Right ventricle myocardium superior (tissue), 1 donor: ENCODE data around the gene LYVE1. TPM values are rescaled to one million over a fixed set of nuclear protein-coding genes. Genes with fewer than 3 reads are reported as not detected.

Experiments
- ATAC-seq: fragments of 200-7000 bp; cut with Tn5 transposase; one replicate; pipeline ENCODE4 v1.9.1; 2020; ENCODE audit warnings: mild to moderate bottlenecking; ENCODE audit not compliant: poor library complexity
- DNase-seq: peaks from one replicate; pipeline ENCODE4 v3.0.0-alpha.2; 2020
- intact Hi-C: fragments of 100-400 bp; cut with DNase I; formaldehyde crosslinking; loops from one replicate; pipeline ENCODE4 v1.11.2; 2022
- total RNA-seq: library from RNA; stranded (reverse); fragmentation: NEBNext Ultra II Directional; extraction: Animal tissue kit (Norgen Biotek cat#: 25700); gene quantifications from one replicate; pipeline ENCODE4 v1.2.1, GENCODE V29; 2021
- donor health status: DM: no; HTN: yes; CAD: no; lungs with severe emphysema.

Gene LYVE1
- total RNA-seq, 1 donor from 2014 or later: 77.2 TPM

DNA sequence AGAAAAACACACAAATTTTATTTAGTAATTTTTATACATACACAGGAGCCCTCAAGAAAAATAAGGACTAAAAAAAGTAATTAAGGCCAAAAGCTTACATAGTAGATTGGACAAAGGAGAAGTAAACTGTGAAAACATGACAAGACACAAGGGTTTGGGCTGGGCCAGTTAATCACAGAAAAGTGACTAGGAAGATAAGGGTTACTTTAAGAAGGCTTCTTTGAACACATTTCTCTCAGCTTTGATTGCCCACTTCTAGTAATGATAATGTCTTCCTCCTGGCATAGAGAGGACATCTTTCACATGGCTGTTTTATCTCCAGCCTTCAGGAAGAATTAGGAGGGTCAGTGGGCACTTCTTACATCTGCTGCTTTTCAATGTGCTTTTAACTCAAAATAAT is 30.9 kb downstream of the LYVE1 start:
- ATAC-seq: no peak
- DNase-seq: no peak
- intact Hi-C loops: no loop called here

DNA sequence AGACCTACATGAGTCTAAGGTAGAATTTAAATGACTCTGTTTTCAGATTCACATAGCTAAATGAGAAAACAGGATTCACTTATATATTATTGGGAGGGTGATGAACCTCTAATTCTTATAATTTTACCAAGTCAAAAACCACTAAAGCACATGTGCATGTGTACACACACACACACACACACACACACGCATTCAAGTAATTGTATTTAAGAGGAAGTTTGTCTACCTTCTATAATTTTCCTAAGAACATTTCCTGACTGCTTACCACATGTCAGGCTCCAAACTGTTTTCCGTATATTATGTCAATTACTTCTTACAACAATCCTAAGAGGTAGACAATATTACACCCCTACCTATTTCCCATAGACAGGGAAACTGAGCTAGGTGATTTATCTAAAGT is 34.1 kb downstream of the LYVE1 start:
- intact Hi-C loops: no loop called here
- ATAC-seq (no peak), DNase-seq (no peak)

DNA sequence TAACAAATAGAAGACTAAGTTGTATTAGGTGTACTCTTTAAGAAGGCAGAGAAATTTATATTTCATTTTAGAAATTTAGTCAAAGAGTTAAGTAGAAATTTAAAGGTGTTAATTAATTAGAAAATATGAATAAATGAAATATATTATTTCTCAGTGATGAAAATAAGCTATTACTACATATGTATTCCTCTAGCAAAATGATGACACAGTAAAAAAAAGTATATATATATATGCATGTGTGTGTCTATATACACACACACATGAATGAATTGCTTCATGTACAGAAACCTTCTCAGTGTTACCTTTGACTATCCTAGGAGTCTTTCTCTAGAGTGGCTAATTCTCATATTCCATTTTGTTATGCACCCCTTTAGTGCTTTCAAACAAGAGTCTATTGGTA is 35.1 kb downstream of the LYVE1 start:
- no peak for ATAC-seq
- intact Hi-C loops: no loop called here
- no peak for DNase-seq

DNA sequence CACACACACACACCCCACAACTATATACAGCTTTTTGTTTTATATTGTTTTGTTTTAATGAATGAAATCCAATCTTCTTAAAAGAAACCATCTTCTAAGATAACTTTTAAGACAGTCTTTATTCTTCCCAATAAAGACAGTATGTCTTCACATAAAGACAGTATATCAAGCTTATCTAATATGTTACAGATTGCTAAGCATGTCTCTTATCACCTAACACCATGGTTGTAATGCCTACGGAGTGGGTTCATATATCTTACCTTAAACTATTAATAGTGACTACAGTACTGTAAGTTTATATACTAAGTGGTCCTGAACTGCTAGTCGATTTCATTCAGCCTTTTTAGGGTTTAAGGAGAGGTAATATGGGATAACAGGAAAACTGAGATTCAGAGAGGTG is 35.9 kb downstream of the LYVE1 start:
- no peak for DNase-seq
- no peak for ATAC-seq
- intact Hi-C loops: no loop called here

DNA sequence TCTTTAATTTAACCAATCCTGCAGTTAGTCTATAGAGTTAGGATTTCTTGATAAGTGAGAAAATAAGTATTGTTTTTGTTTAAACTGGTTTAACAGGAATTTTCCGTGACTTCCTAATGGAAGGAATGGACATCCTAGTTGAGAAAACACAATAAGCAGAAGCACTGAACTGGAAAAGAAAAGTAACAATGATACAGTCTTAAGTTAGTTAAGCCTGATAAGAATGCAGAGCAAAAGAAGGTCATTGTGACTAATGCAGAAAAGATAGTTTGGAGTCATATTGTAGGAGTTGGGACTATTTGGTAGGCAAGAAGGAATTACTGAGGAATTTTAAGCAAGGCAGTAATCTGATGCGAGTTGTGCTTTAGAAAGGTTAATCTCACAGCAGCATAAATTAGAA is 39.2 kb downstream of the LYVE1 start:
- DNase-seq (no peak), ATAC-seq (no peak)
- intact Hi-C loops: no loop called here

DNA sequence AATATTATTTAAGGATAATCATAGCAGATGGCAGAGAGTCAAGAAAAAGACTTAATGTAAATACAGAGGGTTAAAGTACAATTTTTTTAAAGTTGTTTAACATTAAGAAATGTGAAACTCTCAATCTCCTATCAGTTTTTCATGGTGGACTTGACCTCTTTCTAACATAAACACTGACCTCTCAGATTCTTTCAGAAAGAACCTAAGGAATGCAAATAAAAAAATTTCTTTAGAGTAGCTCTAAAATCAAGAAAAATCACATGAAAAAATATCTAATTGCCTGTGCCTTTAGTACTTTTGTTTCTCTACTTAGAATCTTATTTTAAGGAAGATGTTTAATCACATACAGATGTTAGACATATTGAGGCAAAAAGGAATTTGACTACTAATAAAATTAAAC is 40.3 kb downstream of the LYVE1 start:
- intact Hi-C loops: no loop called here
- no peak for DNase-seq
- ATAC-seq: no peak

DNA sequence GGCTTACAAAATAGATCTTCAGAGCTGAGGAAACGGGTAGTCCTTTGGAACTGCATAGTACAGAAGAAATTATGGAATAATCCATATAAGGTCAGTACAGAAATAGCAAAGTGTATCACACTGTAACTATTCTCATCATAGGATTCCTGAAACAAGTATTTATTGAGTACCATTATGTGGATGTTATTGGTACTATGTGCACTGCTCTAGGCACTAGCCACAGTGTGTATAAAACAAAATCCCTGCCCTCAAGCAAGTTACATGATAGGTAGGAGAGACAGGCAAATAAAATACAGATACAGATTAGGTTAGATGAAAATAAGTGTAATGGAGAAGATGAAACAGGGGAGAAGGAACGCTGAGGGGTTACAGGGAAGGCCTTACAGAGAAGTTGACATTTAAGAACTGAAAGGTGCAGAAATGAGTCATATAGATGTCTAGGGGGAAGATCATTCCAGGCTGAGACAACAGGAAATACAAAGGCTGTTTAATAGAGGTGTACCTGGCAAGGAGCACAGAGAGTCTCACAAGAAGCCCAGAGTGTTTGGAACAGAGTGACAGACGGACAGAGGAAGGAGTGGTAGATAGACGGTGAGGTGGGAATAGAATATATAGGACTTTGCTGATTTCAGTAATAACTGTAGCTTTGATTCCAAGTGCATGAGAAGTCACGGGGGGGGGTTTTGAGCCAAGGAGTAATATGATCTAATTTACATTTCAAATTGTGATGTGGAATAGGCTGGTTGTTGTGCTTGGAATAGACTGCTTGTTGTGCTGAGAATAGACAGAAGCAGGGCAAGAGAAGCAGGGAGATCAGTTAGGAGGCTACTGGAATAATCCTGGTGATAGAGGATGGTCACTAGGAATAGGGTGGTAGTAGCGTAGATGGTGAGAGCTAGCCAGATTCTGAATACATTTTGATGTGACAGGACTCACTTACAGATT is 41.2 kb downstream of the LYVE1 start:
- intact Hi-C loops: no loop called here
- ATAC-seq (no peak), DNase-seq (no peak)

DNA sequence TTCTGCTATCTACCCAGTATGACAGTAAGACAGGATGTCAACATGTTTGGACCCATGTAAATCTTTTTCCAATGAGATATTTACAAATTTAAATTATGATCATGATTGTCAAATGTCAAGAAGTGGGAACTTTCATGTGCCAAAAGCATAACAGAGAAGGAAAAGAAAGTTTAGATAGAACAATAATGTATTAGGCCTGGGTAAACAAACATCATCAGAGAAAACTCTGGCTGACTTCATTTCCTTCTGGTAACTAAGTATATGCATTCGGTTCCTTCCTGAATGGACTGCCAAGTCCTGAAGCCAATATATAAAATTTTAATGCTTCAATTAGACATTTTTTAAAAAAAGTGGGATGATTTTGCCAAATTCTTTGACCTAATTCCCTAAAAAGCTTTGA is 44.0 kb downstream of the LYVE1 start:
- ATAC-seq: no peak
- DNase-seq: no peak
- intact Hi-C loops: no loop called here

DNA sequence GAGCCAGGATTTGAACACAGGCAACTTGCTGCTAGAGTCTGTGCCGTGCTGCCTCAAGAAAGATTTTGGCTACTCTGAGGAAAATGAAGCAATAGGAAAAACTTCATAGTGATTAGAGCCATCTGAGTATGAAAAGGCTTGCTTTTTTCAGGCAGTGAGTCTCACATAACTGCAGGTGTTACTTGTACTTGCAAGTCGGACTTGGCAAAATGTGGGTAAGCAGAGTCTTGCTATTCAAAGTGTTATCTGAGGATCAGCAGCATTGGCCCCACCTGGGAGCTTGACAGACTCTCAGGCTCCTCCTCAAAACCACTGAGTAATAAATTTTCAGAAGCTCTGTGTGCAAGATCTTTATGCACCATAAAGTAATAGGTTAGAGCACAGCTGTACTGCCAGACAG is 45.5 kb downstream of the LYVE1 start:
- no peak for ATAC-seq
- DNase-seq: no peak
- intact Hi-C loops: no loop called here

DNA sequence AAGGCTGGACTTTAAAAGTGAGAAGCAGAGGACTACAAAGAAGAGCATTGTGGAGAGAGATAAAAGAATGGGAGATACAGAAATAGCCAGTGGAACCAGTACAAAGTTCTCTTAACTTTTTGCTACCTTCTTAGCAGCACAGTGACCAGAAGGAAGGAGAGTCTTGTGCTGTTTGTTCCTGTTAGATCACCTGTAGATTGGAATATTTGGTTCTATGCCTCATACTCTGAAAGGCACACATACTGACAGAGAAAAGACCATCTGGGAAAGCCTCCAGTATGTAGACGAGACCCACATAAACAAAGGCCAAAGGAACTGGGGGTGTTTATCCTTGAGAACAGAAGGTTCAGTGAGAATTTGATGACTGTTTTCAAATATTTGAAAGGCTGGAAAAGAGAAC is 46.2 kb downstream of the LYVE1 start:
- no peak for ATAC-seq
- no peak for DNase-seq

DNA sequence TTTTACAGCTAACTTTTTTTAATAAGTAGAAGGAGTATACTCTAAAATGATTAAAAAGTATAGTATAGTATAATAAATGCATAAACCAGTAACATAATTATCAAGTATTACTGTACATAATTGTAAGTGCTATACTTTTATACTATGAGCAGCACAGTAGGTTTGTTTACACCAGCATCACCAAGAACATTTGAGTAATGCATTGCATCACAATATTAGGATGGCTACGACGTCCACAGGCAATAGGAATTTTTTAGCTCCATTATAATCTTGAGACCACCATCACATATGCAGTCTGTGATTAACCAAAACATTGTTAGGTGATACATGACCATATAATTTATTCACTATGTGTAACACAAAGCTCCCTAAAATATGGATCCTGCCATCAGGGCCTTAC is 47.9 kb downstream of the LYVE1 start:
- intact Hi-C loops: no loop called here
- DNase-seq: no peak
- ATAC-seq: no peak

More for the DNA sequence above, 46.2 kb downstream of the LYVE1 start:
- intact Hi-C loops: no loop called here

DNA sequence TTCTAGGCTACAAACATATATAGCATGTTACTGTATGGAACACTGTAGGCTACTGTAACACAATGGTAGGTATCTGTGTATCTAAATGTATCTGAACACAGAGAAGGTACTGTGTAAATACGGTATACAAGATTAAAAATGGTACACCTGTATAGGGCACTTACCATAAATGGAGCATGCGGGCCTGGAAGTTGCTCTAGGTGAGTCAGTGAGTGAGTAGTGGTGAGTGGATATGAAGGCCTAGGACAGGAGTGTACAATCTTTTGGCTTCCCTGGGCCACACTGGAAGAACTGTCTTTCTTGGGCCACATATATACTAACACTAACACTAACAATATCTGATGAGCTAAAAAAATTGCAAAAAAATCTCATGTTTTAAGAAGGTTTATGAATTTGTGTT is 48.8 kb downstream of the LYVE1 start:
- no peak for DNase-seq
- ATAC-seq: no peak
- intact Hi-C loops: loop anchor here (10.0 kb wide), 2 partner anchors 135 to 215 kb away; no protein-coding TSS in a partner anchor

DNA sequence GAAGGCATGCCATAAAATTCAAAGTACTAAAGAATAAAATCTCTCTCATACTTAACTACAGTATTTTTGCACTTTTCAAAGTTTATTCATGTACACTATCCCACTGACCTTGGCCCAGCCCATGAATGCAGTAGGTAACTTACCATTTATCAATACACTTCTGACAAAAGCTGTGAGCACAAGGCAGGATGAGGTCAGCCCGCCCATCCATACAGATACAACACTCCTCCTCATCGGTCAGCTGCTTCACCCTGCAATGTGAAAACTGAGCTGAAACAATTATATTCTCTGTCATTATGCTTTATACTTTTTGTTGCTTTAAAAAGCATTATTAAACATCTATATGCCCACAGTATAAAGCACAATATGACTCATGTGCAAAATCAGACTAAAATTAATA is 49.6 kb downstream of the LYVE1 start:
- intact Hi-C loops: loop anchor here (10.0 kb wide), 2 partner anchors 136 to 216 kb away; no protein-coding TSS in a partner anchor
- no peak for DNase-seq
- ATAC-seq: no peak

DNA sequence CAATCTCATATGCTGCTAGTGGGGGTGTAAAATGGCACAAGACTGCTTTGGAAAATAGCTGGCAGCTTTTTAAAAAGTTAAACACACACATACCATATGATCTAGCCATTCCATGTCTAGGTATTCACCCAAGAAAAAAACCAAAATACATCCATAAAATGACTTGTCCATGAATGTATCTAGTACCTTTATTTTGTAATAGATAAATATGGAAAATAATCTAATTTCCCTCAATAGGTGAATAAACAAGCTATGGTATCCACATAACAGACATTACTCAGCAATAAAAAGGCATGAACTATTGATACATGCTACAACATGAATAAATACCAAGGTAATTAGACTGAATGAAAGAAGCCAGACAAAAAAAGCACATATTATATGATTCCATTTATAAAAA is 50.3 kb downstream of the LYVE1 start:
- DNase-seq (no peak), ATAC-seq (no peak)
- intact Hi-C loops: loop anchor here (10.0 kb wide), 2 partner anchors 137 to 217 kb away; no protein-coding TSS in a partner anchor

DNA sequence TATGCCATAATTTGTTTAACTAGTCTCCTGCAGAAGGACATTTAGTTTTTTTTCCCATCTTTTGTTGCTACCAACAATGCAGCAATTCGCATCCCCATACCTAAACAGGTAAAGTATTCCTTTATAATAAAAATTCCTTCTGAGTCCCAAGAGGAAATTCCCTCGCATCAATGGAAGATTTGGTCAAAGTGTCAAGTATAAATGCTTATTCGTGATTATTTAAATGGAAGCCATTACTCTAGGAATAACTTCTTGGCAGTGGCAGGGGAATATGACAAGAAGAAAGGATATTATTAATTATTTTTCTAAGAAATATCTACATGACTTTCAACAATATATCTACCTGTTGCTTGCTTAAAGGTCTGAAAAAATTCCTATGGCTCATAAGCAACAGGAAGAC is 53.0 kb downstream of the LYVE1 start:
- intact Hi-C loops: loop anchor here (10.0 kb wide), 2 partner anchors 139 to 219 kb away; no protein-coding TSS in a partner anchor
- DNase-seq (no peak), ATAC-seq (no peak)

DNA sequence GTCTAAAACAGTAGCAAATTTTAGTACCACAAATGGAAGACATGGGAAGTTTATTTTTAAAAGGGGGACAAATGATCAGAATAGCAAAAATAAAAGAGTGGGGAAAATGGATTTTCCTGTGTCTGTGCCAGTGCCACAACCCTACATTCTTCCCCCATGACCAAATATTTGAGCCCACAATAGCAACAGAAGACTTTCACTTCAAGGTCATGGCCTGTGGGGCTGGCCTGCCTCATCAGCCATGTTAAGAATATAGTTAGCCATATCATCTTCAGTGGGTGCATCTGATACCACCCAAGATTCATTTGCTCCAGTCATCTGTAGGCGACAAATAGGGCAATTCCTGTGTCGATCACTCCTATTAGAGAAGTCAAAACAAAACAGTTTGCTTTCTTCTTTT is 53.8 kb downstream of the LYVE1 start:
- no peak for DNase-seq
- intact Hi-C loops: loop anchor here (10.0 kb wide), 2 partner anchors 140 to 220 kb away; no protein-coding TSS in a partner anchor
- no peak for ATAC-seq

DNA sequence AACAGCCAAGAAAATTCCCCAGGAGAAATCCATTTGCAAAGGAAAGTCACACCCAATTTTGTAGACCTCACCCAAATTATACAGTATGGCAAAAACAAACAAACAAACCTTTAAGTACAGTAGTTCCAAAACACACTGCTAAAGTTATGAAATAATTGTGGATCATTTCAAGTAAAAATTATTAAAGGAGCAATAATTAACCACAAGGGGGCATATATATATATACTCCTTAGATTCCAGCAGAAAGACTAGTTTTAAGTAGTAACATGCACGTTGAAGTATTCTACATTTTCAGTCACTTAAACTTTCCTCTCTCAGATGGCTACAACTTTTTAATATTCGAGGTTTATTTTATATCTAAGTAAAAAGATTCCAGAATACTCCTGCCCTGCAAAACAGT is 54.3 kb downstream of the LYVE1 start:
- intact Hi-C loops: loop anchor here (10.0 kb wide), 2 partner anchors 141 to 221 kb away; no protein-coding TSS in a partner anchor
- DNase-seq (no peak), ATAC-seq (no peak)

DNA sequence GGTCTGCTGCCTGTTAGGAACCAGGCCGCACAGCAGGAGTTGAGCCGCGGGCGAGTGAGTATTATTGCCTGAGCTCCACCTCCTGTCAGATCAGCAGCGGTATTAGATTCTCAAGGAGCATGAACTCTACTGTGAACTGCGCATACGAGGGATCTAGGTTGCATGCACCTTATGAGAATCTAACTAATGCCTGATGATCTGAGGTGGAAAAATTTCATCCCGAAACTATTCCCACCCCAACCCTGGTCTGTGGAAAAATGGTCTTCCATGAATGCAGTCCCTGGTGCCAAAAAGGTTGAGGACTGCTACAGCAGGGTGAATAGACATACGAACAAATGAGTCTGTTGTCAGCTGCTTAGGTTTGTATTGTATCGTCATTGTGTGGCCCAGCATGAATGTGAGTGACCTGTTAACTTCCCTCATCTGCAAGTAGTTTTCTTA is 57.3 kb downstream of the LYVE1 start:
- DNase-seq (no peak), ATAC-seq (no peak)
- intact Hi-C loops: loop anchor here (10.0 kb wide), 2 partner anchors 144 to 224 kb away; no protein-coding TSS in a partner anchor
